C4-2B (cell line): Measurements from ENCODE around the gene APOBR.

ENCODE experiments used
- ZFX ChIP-seq: fragments of 450-650 bp; IDR thresholded peaks from 2 replicates; pipeline ENCODE4 v1.6.1; 2017
- TF ChIP-seq, protein P1 (sequence below): fragments of 450-650 bp; conservative IDR thresholded peaks from 2 replicates; pipeline ENCODE4 v1.5.1; 2017; ENCODE audit warnings: mild to moderate bottlenecking

DNA sequence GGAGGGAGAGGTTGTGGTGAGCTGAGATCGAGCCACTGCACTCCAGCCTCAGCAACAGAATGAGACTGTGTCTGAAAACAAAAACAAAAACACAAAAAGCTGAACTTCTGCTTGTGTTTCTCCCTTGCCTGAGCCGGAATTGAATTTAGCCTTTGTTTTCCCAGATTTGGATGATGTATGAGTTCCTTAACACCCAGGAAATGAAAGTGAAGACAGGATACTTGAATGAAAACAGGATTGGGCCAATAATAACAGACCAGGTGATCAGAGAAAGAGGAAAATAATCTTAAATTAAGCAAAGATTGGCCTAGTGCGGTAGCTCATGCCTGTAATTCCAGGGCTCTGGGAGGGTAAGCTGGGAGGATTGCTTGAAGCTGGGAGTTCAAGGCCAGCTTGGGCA is 45.9 kb downstream of the APOBR start:
- TF ChIP-seq, protein P1, sequence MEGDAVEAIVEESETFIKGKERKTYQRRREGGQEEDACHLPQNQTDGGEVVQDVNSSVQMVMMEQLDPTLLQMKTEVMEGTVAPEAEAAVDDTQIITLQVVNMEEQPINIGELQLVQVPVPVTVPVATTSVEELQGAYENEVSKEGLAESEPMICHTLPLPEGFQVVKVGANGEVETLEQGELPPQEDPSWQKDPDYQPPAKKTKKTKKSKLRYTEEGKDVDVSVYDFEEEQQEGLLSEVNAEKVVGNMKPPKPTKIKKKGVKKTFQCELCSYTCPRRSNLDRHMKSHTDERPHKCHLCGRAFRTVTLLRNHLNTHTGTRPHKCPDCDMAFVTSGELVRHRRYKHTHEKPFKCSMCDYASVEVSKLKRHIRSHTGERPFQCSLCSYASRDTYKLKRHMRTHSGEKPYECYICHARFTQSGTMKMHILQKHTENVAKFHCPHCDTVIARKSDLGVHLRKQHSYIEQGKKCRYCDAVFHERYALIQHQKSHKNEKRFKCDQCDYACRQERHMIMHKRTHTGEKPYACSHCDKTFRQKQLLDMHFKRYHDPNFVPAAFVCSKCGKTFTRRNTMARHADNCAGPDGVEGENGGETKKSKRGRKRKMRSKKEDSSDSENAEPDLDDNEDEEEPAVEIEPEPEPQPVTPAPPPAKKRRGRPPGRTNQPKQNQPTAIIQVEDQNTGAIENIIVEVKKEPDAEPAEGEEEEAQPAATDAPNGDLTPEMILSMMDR = no peak
- no peak for TF ChIP-seq ZFX
